ENCODE data around the gene OR2M7.

Gene OR2M7

GRCh38 chr1:248303324-248303723 is 21.0 kb downstream of the OR2M7 start, which contains the start of gene OR2T12:
OR2T12 (minus strand) TSS chr1:248303424; CDS start chr1:248295578, 7,846 bp downstream.
- no peak for DNase-seq
- H3K4me3 ChIP-seq (ENCODE audit: low read depth, low read length), result no peak within 1 kb of the TSS
- no peak within 1 kb of the TSS for H3K27ac ChIP-seq
- TF ChIP-seq, protein P1, sequence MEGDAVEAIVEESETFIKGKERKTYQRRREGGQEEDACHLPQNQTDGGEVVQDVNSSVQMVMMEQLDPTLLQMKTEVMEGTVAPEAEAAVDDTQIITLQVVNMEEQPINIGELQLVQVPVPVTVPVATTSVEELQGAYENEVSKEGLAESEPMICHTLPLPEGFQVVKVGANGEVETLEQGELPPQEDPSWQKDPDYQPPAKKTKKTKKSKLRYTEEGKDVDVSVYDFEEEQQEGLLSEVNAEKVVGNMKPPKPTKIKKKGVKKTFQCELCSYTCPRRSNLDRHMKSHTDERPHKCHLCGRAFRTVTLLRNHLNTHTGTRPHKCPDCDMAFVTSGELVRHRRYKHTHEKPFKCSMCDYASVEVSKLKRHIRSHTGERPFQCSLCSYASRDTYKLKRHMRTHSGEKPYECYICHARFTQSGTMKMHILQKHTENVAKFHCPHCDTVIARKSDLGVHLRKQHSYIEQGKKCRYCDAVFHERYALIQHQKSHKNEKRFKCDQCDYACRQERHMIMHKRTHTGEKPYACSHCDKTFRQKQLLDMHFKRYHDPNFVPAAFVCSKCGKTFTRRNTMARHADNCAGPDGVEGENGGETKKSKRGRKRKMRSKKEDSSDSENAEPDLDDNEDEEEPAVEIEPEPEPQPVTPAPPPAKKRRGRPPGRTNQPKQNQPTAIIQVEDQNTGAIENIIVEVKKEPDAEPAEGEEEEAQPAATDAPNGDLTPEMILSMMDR (IDR thresholded peaks at IDR 0.05; ENCODE audit: low read depth, low read length), result no peak
- peaks cover 45% of the 10 kb centered on the region for H3K27me3 ChIP-seq (ENCODE audit: insufficient read depth, low read depth, severe bottlenecking)
- no peaks in the 10 kb centered on the region for H3K36me3 ChIP-seq
- no peaks in the 10 kb centered on the region for H3K9me3 ChIP-seq (ENCODE audit: severe bottlenecking)

DNA sequence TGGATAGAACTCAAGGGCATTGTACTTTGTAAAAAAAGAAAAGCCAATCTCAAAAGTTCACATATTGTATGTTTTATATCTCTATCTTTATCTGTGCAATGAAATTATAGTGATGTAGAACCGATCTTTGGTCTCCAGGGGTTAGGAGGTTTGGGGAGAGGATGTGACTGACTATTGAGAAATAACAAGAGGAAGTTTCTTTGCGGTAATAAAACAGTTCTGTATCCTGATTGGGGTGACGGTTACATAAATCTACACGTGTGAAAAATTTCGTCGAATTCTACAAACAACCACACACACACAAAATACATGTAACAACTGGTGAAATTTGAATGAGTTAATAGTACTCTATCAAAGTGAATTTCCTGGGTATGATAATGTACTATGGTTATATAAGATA is 36.0 kb downstream of the OR2M7 start:
- DNase-seq, result no peak
- Histone ChIP-seq H3K9me3 (ENCODE audit: severe bottlenecking) (no peaks in the 10 kb centered on the region), H3K27ac (no peak overlapping the region), H3K4me3 (ENCODE audit: low read depth, low read length) (no peak overlapping the region), H3K27me3 (ENCODE audit: insufficient read depth, low read depth, severe bottlenecking) (peaks cover 49% of the 10 kb centered on the region), H3K36me3 (no peaks in the 10 kb centered on the region)
- TF ChIP-seq, protein P1 (IDR thresholded peaks at IDR 0.05; ENCODE audit: low read depth, low read length), result no peak

DNA sequence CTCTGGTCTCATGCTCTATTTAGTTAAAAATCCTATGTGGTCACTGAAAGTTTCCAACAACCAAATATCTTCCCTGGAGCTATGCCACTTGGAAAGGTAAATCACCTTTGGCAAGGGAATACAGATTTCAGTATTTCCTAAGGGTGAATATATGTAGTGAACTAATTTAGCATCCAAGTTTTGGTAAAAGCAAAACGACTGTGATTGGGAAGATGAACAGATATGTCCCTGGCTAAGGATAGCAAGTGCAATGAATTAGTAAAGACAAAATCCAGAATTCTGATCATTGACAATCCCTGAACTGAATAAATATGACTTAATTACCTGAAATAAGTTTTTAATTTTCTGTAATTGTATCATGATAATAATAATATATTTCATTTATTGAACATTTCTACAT is 46.5 kb downstream of the OR2M7 start, which contains the start of gene OR2T33:
Gene OR2T33 (minus strand): TSS at position 101 of the 400 bp plus-strand sequence. CDS start 4,162 bp downstream, outside the sequence.
- DNase-seq, result no peak
- Histone ChIP-seq H3K27ac (no peak within 1 kb of the TSS), H3K4me3 (ENCODE audit: low read depth, low read length) (no peak within 1 kb of the TSS), H3K36me3 (no peaks in the 10 kb centered on the region), H3K27me3 (ENCODE audit: insufficient read depth, low read depth, severe bottlenecking) (peaks cover 36% of the 10 kb centered on the region), H3K9me3 (ENCODE audit: severe bottlenecking) (no peaks in the 10 kb centered on the region)
- TF ChIP-seq, protein P1 (IDR thresholded peaks at IDR 0.05; ENCODE audit: low read depth, low read length), result no peak
